GM18502 (cell line): ENCODE measurements around the gene PSMB7.
A peak's percentile ranks its signal among the peaks of the same experiment; 100 is the strongest.

Experiments
- ATAC-seq: cut with Tn5 transposase; IDR thresholded peaks from one replicate; pipeline ENCODE4 v1.9.1; 2021; ENCODE audit warnings: mild to moderate bottlenecking; ENCODE audit not compliant: unreplicated experiment, poor library complexity

Gene PSMB7

GRCh38 chr9:124415102-124415851 is at the start of gene PSMB7:
Gene PSMB7, minus strand, starts transcription at chr9:124415442. Its CDS starts 17 bp downstream, at chr9:124415425.
- peak; percentile 93 for ATAC-seq

GRCh38 chr9:124462739-124463138 is 47.5 kb upstream of the PSMB7 start:
- no peak for ATAC-seq

- no peak for ATAC-seq
These were observed 43.2 kb upstream of the PSMB7 start for GRCh38 chr9:124458441-124458840.

GRCh38 chr9:124457887-124458431 is 42.7 kb upstream of the PSMB7 start:
- no peak for ATAC-seq

GRCh38 chr9:124457079-124457886 is 42.0 kb upstream of the PSMB7 start:
- no peak for ATAC-seq

GRCh38 chr9:124456341-124457078 is 41.3 kb upstream of the PSMB7 start:
- ATAC-seq, result no peak

- ATAC-seq, result no peak
These were observed 40.6 kb upstream of the PSMB7 start for GRCh38 chr9:124455820-124456219.

GRCh38 chr9:124454791-124455443 is 39.7 kb upstream of the PSMB7 start:
- no peak for ATAC-seq

- no peak for ATAC-seq
These were observed 39.1 kb upstream of the PSMB7 start for GRCh38 chr9:124454296-124454695.

- ATAC-seq, result no peak
These were observed 38.4 kb upstream of the PSMB7 start for GRCh38 chr9:124453586-124454191.

- no peak for ATAC-seq
These were observed 37.8 kb upstream of the PSMB7 start for GRCh38 chr9:124452841-124453585.

- ATAC-seq, result no peak
These were observed 37.1 kb upstream of the PSMB7 start for GRCh38 chr9:124452326-124452725.

- ATAC-seq, result no peak
These were observed 35.9 kb upstream of the PSMB7 start for GRCh38 chr9:124450931-124451661.

- ATAC-seq, result no peak
These were observed 35.1 kb upstream of the PSMB7 start, which contains the start of gene ADGRD2 for GRCh38 chr9:124450241-124450924. Gene ADGRD2, plus strand, starts transcription at chr9:124450451. Its CDS starts 1,216 bp downstream, at chr9:124451667.

GRCh38 chr9:124449381-124450151 is 34.3 kb upstream of the PSMB7 start:
- no peak for ATAC-seq

- ATAC-seq, result no peak
These were observed 32.8 kb upstream of the PSMB7 start for GRCh38 chr9:124448019-124448418.

GRCh38 chr9:124447297-124447661 is 32.0 kb upstream of the PSMB7 start:
- no peak for ATAC-seq
